ENCODE data around the gene STH. TPM values are rescaled to one million over a fixed set of nuclear protein-coding genes. Genes with fewer than 3 reads are reported as not detected.
"Not testable (repeated sequence)": the region's sequence is repeated elsewhere in the genome, so short reads cannot be mapped to it uniquely, and the experiment has no call there.

STH gene
- total RNA-seq, 1 donor from 2014 or later, result not detected

DNA sequence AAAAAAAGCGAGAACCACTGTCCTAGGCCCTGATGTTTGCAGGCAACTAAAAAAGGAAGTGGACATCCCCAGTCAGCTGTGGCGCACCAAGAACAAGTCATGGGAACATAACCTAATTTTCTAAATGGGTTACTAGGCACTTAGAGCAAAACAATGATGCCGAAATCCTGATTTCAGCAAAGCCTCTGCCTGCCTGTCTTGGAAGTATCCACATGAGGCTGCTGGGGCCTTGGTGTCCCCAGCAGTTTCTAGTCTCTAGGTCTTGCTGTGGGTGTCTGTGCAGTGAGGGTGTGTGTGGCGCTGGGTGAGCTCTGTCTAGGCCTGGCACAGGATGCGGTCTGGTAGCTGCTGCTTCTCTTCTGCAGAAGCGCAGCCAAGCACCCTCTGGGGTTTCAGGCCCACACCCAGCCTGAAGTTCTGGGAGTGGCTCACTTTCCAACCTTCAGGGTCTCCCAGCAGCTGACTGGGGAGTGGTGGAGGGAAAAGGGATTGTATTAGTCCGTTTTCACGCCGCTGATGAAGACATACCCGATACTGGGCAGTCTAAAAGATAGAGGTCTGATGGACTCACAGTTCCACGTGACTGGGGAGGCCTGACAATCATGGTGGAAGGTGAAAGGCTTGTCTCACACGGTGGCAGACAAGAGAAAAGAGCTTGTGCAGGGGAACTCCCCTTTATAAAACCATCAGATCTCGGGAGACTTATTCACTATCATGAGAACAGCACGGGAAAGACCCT lies 21.1 kb downstream of the STH start:
- Histone ChIP-seq H3K4me3 (ENCODE audit: insufficient read depth, low read depth, low read length) (no peak overlapping the region), H2AFZ (ENCODE audit: low read depth, low read length) (no peak overlapping the region), H3K9ac (ENCODE audit: low read length) (no peak overlapping the region), H3K4me2 (ENCODE audit: low read length) (no peak overlapping the region), H4K20me1 (ENCODE audit: insufficient read depth, low read length) (no peaks in the 10 kb centered on the region), H3K9me3 (ENCODE audit: insufficient read depth, low read depth, low read length) (no peaks in the 10 kb centered on the region), H3K79me2 (ENCODE audit: insufficient read depth, low read length) (no peaks in the 10 kb centered on the region), H3K27me3 (ENCODE audit: insufficient read depth, low read length) (no peaks in the 10 kb centered on the region), H3K27ac (ENCODE audit: low read depth, low read length) (no peak overlapping the region), H3K36me3 (ENCODE audit: insufficient read depth, low read length) (no peaks in the 10 kb centered on the region), H3K4me1 (ENCODE audit: insufficient read depth, low read length) (no peaks in the 10 kb centered on the region)
- DNase-seq (ENCODE audit: low read depth) (no peak), FAIRE-seq (no peak)
- Mint-ChIP-seq H3K4me3 (ENCODE audit: unreplicated experiment) (no peak overlapping the region), H3K27ac (ENCODE audit: unreplicated experiment) (no peak overlapping the region), H3K9me3 (ENCODE audit: unreplicated experiment) (no peaks in the 10 kb centered on the region), H3K4me1 (ENCODE audit: low read depth, unreplicated experiment) (no peaks in the 10 kb centered on the region), H3K27me3 (ENCODE audit: low read depth, unreplicated experiment) (no peaks in the 10 kb centered on the region), H3K36me3 (ENCODE audit: low read depth, unreplicated experiment) (peaks cover 29% of the 10 kb centered on the region)
- no peak for TF ChIP-seq EZH2 (IDR thresholded peaks at IDR 0.05; ENCODE audit: insufficient read depth, low read length)
- TF ChIP-seq, protein P1, sequence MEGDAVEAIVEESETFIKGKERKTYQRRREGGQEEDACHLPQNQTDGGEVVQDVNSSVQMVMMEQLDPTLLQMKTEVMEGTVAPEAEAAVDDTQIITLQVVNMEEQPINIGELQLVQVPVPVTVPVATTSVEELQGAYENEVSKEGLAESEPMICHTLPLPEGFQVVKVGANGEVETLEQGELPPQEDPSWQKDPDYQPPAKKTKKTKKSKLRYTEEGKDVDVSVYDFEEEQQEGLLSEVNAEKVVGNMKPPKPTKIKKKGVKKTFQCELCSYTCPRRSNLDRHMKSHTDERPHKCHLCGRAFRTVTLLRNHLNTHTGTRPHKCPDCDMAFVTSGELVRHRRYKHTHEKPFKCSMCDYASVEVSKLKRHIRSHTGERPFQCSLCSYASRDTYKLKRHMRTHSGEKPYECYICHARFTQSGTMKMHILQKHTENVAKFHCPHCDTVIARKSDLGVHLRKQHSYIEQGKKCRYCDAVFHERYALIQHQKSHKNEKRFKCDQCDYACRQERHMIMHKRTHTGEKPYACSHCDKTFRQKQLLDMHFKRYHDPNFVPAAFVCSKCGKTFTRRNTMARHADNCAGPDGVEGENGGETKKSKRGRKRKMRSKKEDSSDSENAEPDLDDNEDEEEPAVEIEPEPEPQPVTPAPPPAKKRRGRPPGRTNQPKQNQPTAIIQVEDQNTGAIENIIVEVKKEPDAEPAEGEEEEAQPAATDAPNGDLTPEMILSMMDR (IDR thresholded peaks at IDR 0.05; ENCODE audit: insufficient read depth, low read depth, low read length), result no peak

DNA sequence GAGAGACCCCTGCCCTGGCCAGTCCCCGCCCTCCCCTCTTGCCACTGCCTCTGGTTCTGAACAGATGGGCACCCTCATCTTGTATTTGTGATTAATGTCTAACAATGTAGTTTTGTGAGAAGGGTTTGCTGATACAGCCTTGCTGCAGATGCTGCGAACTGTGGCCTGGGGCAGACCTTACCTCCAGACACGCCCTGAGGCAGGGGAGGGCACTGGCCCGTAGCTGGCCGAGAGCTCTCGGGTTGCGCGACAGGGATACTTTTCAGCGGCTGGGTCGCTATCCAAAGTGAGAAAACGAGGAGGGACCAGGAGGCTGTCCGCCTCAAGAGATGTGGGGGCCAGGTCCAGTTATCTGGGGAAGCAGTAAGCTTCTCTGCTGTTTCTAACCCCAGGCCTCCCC lies 21.9 kb downstream of the STH start:
- no peak overlapping the region for H3K27ac Mint-ChIP-seq (ENCODE audit: unreplicated experiment)
- H3K9me3 Mint-ChIP-seq (ENCODE audit: unreplicated experiment), result no peaks in the 10 kb centered on the region
- Histone ChIP-seq H2AFZ (ENCODE audit: low read depth, low read length) (no peak overlapping the region), H3K27ac (ENCODE audit: low read depth, low read length) (no peak overlapping the region), H3K9ac (ENCODE audit: low read length) (no peak overlapping the region), H3K4me3 (ENCODE audit: insufficient read depth, low read depth, low read length) (no peak overlapping the region), H3K4me1 (ENCODE audit: insufficient read depth, low read length) (no peaks in the 10 kb centered on the region), H4K20me1 (ENCODE audit: insufficient read depth, low read length) (peaks cover 4% of the 10 kb centered on the region), H3K27me3 (ENCODE audit: insufficient read depth, low read length) (no peaks in the 10 kb centered on the region), H3K9me3 (ENCODE audit: insufficient read depth, low read depth, low read length) (no peaks in the 10 kb centered on the region), H3K79me2 (ENCODE audit: insufficient read depth, low read length) (no peaks in the 10 kb centered on the region), H3K4me2 (ENCODE audit: low read length) (no peak overlapping the region), H3K36me3 (ENCODE audit: insufficient read depth, low read length) (no peaks in the 10 kb centered on the region)
- DNase-seq (ENCODE audit: low read depth) (no peak), FAIRE-seq (no peak)
- no peaks in the 10 kb centered on the region for H3K27me3 Mint-ChIP-seq (ENCODE audit: low read depth, unreplicated experiment)
- TF ChIP-seq EZH2 (IDR thresholded peaks at IDR 0.05; ENCODE audit: insufficient read depth, low read length), result no peak
- TF ChIP-seq, protein P1 (IDR thresholded peaks at IDR 0.05; ENCODE audit: insufficient read depth, low read depth, low read length), result no peak
- H3K36me3 Mint-ChIP-seq (ENCODE audit: low read depth, unreplicated experiment), result peaks cover 33% of the 10 kb centered on the region
- H3K4me1 Mint-ChIP-seq (ENCODE audit: low read depth, unreplicated experiment), result no peaks in the 10 kb centered on the region
- H3K4me3 Mint-ChIP-seq (ENCODE audit: unreplicated experiment), result no peak overlapping the region

DNA sequence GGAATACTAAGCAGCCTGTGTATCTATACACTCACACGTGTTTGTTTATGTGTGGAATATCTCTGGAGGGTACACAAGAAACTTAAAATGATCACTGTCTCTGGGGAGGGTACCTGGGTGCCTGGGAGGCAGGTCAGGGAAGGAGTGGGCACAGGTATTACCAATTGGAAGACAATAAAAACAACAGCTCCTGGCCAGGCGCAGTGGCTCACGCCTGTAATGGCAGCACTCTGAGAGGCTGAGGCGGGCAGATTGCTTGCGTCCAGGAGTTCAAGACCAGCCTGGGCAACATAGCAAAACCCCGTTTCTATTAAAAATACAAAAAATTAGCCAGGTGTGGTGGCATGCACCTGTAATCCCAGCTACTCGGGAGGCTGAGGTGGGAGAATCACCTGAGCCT lies 24.3 kb downstream of the STH start:
- not testable (repeated sequence) for H3K27me3 ChIP-seq (ENCODE audit: insufficient read depth, low read length); H3K4me3 ChIP-seq (ENCODE audit: insufficient read depth, low read depth, low read length); H3K4me1 ChIP-seq (ENCODE audit: insufficient read depth, low read length); H3K4me2 ChIP-seq (ENCODE audit: low read length); H3K27ac Mint-ChIP-seq (ENCODE audit: unreplicated experiment); H3K4me1 Mint-ChIP-seq (ENCODE audit: low read depth, unreplicated experiment); H3K4me3 Mint-ChIP-seq (ENCODE audit: unreplicated experiment); DNase-seq (ENCODE audit: low read depth); H3K27me3 Mint-ChIP-seq (ENCODE audit: low read depth, unreplicated experiment); H3K79me2 ChIP-seq (ENCODE audit: insufficient read depth, low read length); H3K9me3 ChIP-seq (ENCODE audit: insufficient read depth, low read depth, low read length); H2AFZ ChIP-seq (ENCODE audit: low read depth, low read length); FAIRE-seq; H3K9me3 Mint-ChIP-seq (ENCODE audit: unreplicated experiment); H3K27ac ChIP-seq (ENCODE audit: low read depth, low read length); H3K9ac ChIP-seq (ENCODE audit: low read length)
- H3K36me3 Mint-ChIP-seq (ENCODE audit: low read depth, unreplicated experiment), result peaks cover 37% of the 10 kb centered on the region
- Histone ChIP-seq H3K36me3 (ENCODE audit: insufficient read depth, low read length) (peaks cover 11% of the 10 kb centered on the region), H4K20me1 (ENCODE audit: insufficient read depth, low read length) (peaks cover 11% of the 10 kb centered on the region)
